ENCODE measurements around the gene ZNF219. TPM values are rescaled to one million over a fixed set of nuclear protein-coding genes. Genes with fewer than 3 reads are reported as not detected.

Gene ZNF219
- total RNA-seq, 1 experiment from 2014 or later: 3.8 TPM

DNA sequence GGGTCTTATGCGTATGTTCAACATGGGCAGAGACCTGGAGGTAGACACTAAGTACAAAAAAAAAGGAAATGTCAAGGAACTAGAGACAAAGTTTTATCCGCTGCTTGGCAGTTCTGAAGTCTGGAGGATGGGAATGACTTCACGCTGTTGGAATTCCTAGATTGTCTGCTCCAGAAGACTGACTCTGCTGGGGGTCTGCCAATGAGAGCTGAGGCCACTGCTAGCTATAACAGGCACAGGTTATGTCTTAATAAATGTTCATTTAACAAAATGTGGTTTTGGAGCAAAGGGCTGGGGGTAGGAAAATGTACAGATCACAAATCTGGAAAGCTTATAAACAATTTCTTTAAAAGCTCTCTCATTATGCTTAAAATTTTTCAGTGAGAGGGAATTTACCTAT lies 35.0 kb downstream of the ZNF219 start:
- H3K9me3 ChIP-seq (ENCODE audit: low read length): no peaks in the 10 kb centered on the region
- H3K9ac ChIP-seq (ENCODE audit: low read length): no peak overlapping the region
- H3K27ac ChIP-seq (ENCODE audit: low read length): no peak overlapping the region
- H3K4me1 ChIP-seq (ENCODE audit: low read length): no peaks in the 10 kb centered on the region
- DNase-seq: no peak
- H3K27me3 ChIP-seq (ENCODE audit: low read length): no peaks in the 10 kb centered on the region
- no peaks in the 10 kb centered on the region for H3K9me2 ChIP-seq (replicated peaks; ENCODE audit: insufficient read depth, low read length)
- no peaks in the 10 kb centered on the region for H3K36me3 ChIP-seq (ENCODE audit: insufficient read depth, low read length)
- no peak overlapping the region for H3K4me3 ChIP-seq (ENCODE audit: low read length)
- no peaks in the 10 kb centered on the region for H4K20me1 ChIP-seq (ENCODE audit: insufficient read depth, low read depth, low read length)
- no peaks in the 10 kb centered on the region for H3K79me2 ChIP-seq (ENCODE audit: low read length)
- no peak overlapping the region for H3K4me2 ChIP-seq (ENCODE audit: low read depth, low read length, poor library complexity, severe bottlenecking)
- H2AFZ ChIP-seq (ENCODE audit: low read length): no peak overlapping the region

GRCh38 chr14:21061347-21061668 lies 37.1 kb downstream of the ZNF219 start:
- Histone ChIP-seq H3K9me3 (ENCODE audit: low read length) (no peaks in the 10 kb centered on the region), H3K27ac (ENCODE audit: low read length) (no peak overlapping the region), H3K4me1 (ENCODE audit: low read length) (no peaks in the 10 kb centered on the region), H3K4me2 (ENCODE audit: low read depth, low read length, poor library complexity, severe bottlenecking) (no peak overlapping the region), H3K4me3 (ENCODE audit: low read length) (no peak overlapping the region), H3K9me2 (replicated peaks; ENCODE audit: insufficient read depth, low read length) (no peaks in the 10 kb centered on the region), H3K36me3 (ENCODE audit: insufficient read depth, low read length) (no peaks in the 10 kb centered on the region), H3K79me2 (ENCODE audit: low read length) (no peaks in the 10 kb centered on the region), H2AFZ (ENCODE audit: low read length) (no peak overlapping the region), H4K20me1 (ENCODE audit: insufficient read depth, low read depth, low read length) (no peaks in the 10 kb centered on the region), H3K9ac (ENCODE audit: low read length) (no peak overlapping the region), H3K27me3 (ENCODE audit: low read length) (no peaks in the 10 kb centered on the region)
- no peak for DNase-seq

DNA sequence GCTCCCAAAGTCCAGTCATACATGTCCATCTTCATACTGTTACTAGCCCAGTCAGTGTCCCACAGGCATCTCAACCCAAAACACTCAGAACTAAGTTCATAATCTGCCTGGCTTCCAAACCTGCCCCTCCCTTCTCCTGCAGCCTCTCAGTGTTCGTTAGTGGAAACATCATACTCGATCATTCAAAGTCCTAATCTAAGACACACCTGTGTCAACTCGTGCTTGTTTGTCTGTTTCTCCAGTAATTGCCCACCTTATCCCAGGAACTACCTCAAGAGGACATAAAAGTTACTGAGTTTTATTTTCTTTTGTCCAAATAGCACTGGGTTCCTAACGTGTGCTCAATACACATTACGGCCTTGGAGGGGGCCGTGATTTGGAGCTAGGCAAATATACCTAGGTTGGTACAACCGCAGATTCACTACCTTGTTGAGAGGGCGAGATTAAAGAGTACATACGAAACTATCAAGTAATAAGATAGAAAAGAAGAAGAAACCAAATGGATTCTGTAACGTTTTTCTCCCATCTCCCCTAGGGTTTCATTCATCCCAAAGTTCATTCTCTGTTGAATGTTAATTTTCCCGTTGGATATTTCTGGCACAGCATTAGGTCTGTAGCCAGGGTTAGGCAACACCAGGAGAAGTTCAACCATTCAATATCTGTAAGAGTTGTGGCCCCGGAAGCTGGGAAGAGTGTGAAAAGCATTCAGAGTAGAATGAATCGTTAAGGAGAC lies 37.7 kb downstream of the ZNF219 start:
- no peak overlapping the region for H3K27ac ChIP-seq (ENCODE audit: low read length)
- DNase-seq: no peak
- H3K4me3 ChIP-seq (ENCODE audit: low read length): no peak overlapping the region
- no peaks in the 10 kb centered on the region for H3K36me3 ChIP-seq (ENCODE audit: insufficient read depth, low read length)
- no peak overlapping the region for H3K9ac ChIP-seq (ENCODE audit: low read length)
- H3K9me3 ChIP-seq (ENCODE audit: low read length): no peaks in the 10 kb centered on the region
- H3K4me2 ChIP-seq (ENCODE audit: low read depth, low read length, poor library complexity, severe bottlenecking): no peak overlapping the region
- H3K27me3 ChIP-seq (ENCODE audit: low read length): no peaks in the 10 kb centered on the region
- no peaks in the 10 kb centered on the region for H3K79me2 ChIP-seq (ENCODE audit: low read length)
- no peaks in the 10 kb centered on the region for H3K9me2 ChIP-seq (replicated peaks; ENCODE audit: insufficient read depth, low read length)
- no peaks in the 10 kb centered on the region for H4K20me1 ChIP-seq (ENCODE audit: insufficient read depth, low read depth, low read length)
- H2AFZ ChIP-seq (ENCODE audit: low read length): no peak overlapping the region
- no peaks in the 10 kb centered on the region for H3K4me1 ChIP-seq (ENCODE audit: low read length)

- no peaks in the 10 kb centered on the region for H3K79me2 ChIP-seq (ENCODE audit: low read length)
- no peak overlapping the region for H2AFZ ChIP-seq (ENCODE audit: low read length)
- no peak overlapping the region for H3K9ac ChIP-seq (ENCODE audit: low read length)
- no peak for DNase-seq
- H3K4me1 ChIP-seq (ENCODE audit: low read length): no peaks in the 10 kb centered on the region
- H3K9me2 ChIP-seq (replicated peaks; ENCODE audit: insufficient read depth, low read length): no peaks in the 10 kb centered on the region
- H4K20me1 ChIP-seq (ENCODE audit: insufficient read depth, low read depth, low read length): no peaks in the 10 kb centered on the region
- no peak overlapping the region for H3K4me2 ChIP-seq (ENCODE audit: low read depth, low read length, poor library complexity, severe bottlenecking)
- no peaks in the 10 kb centered on the region for H3K36me3 ChIP-seq (ENCODE audit: insufficient read depth, low read length)
- no peak overlapping the region for H3K4me3 ChIP-seq (ENCODE audit: low read length)
- H3K27ac ChIP-seq (ENCODE audit: low read length): no peak overlapping the region
- H3K27me3 ChIP-seq (ENCODE audit: low read length): no peaks in the 10 kb centered on the region
- no peaks in the 10 kb centered on the region for H3K9me3 ChIP-seq (ENCODE audit: low read length)
These were observed 38.4 kb downstream of the ZNF219 start for GRCh38 chr14:21059842-21060613.

DNA sequence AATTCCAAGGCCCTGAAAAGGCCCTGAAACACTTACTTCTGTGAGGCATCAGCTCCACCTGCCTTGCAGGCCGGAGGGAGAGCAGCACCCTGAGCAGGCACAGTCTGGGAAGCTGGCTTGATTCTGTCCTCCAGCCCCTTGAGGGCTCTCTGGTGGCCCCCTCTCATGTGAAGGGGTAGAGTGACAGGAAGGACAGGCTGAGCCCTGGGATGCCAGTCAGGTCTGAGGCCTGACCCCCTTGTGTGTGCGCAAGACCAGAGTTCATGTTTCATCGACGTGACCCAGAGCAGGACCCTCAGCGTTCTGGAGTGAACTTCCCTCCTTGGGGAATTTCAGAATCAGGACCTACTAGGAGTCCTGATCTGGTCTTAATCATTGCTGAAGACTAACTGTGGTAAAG lies 39.6 kb downstream of the ZNF219 start:
- no peaks in the 10 kb centered on the region for H4K20me1 ChIP-seq (ENCODE audit: insufficient read depth, low read depth, low read length)
- no peak for DNase-seq
- no peaks in the 10 kb centered on the region for H3K36me3 ChIP-seq (ENCODE audit: insufficient read depth, low read length)
- no peak overlapping the region for H3K4me3 ChIP-seq (ENCODE audit: low read length)
- H3K4me2 ChIP-seq (ENCODE audit: low read depth, low read length, poor library complexity, severe bottlenecking): no peak overlapping the region
- no peak overlapping the region for H3K27ac ChIP-seq (ENCODE audit: low read length)
- no peaks in the 10 kb centered on the region for H3K9me2 ChIP-seq (replicated peaks; ENCODE audit: insufficient read depth, low read length)
- H3K79me2 ChIP-seq (ENCODE audit: low read length): no peaks in the 10 kb centered on the region
- no peaks in the 10 kb centered on the region for H3K27me3 ChIP-seq (ENCODE audit: low read length)
- no peak overlapping the region for H3K9ac ChIP-seq (ENCODE audit: low read length)
- H2AFZ ChIP-seq (ENCODE audit: low read length): no peak overlapping the region
- no peaks in the 10 kb centered on the region for H3K4me1 ChIP-seq (ENCODE audit: low read length)
- H3K9me3 ChIP-seq (ENCODE audit: low read length): no peaks in the 10 kb centered on the region

DNA sequence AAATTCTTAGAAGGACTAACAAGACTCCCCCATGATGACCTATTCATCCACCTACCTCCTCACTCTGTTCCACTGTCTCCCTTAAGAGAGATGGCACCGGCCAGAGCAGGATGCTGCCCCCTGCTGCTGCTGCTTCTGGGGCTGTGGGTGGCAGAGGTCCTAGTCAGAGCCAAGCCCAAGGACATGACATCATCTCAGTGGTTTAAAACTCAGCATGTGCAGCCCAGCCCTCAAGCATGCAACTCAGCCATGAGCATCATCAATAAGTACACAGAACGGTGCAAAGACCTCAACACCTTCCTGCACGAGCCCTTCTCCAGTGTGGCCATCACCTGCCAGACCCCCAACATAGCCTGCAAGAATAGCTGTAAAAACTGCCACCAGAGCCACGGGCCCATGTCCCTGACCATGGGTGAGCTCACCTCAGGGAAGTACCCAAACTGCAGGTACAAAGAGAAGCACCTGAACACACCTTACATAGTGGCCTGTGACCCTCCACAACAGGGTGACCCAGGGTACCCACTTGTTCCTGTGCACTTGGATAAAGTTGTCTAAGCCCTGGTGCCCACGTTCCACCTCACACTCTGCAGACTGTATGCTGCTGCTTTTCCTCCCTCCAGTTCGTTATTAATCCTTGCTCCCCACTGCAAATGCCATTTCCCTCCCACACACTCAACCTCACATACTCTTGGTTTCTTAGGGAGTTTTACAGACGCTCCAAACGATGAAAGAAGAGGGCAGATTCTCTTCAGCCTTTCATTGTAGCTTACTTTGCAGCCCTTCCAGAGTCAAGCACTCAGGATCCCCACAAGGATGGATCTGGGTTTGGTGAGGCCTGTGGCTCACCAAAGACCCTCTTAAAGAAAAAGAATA lies 40.4 kb downstream of the ZNF219 start, which contains the start of gene RNASE8:
Gene RNASE8 (plus strand): TSS at position 20 of the 873 bp plus-strand sequence. CDS start 71 bp downstream, at position 91.
- Histone ChIP-seq H3K4me3 (ENCODE audit: low read length) (no peak within 1 kb of the TSS), H3K36me3 (ENCODE audit: insufficient read depth, low read length) (no peaks in the 10 kb centered on the region), H3K27me3 (ENCODE audit: low read length) (no peaks in the 10 kb centered on the region), H3K4me2 (ENCODE audit: low read depth, low read length, poor library complexity, severe bottlenecking) (no peak within 1 kb of the TSS), H3K9ac (ENCODE audit: low read length) (no peak within 1 kb of the TSS), H3K79me2 (ENCODE audit: low read length) (no peaks in the 10 kb centered on the region), H4K20me1 (ENCODE audit: insufficient read depth, low read depth, low read length) (no peaks in the 10 kb centered on the region), H2AFZ (ENCODE audit: low read length) (no peak within 1 kb of the TSS), H3K9me2 (replicated peaks; ENCODE audit: insufficient read depth, low read length) (no peaks in the 10 kb centered on the region), H3K4me1 (ENCODE audit: low read length) (no peaks in the 10 kb centered on the region), H3K27ac (ENCODE audit: low read length) (no peak within 1 kb of the TSS), H3K9me3 (ENCODE audit: low read length) (no peaks in the 10 kb centered on the region)
- DNase-seq: no peak

GRCh38 chr14:21056520-21057163 lies 41.8 kb downstream of the ZNF219 start:
- no peaks in the 10 kb centered on the region for H3K36me3 ChIP-seq (ENCODE audit: insufficient read depth, low read length)
- no peak for DNase-seq
- no peaks in the 10 kb centered on the region for H3K9me3 ChIP-seq (ENCODE audit: low read length)
- H3K79me2 ChIP-seq (ENCODE audit: low read length): no peaks in the 10 kb centered on the region
- no peaks in the 10 kb centered on the region for H3K9me2 ChIP-seq (replicated peaks; ENCODE audit: insufficient read depth, low read length)
- H4K20me1 ChIP-seq (ENCODE audit: insufficient read depth, low read depth, low read length): no peaks in the 10 kb centered on the region
- no peak overlapping the region for H3K4me3 ChIP-seq (ENCODE audit: low read length)
- H3K9ac ChIP-seq (ENCODE audit: low read length): no peak overlapping the region
- H3K27me3 ChIP-seq (ENCODE audit: low read length): no peaks in the 10 kb centered on the region
- no peaks in the 10 kb centered on the region for H3K4me1 ChIP-seq (ENCODE audit: low read length)
- H3K4me2 ChIP-seq (ENCODE audit: low read depth, low read length, poor library complexity, severe bottlenecking): no peak overlapping the region
- H3K27ac ChIP-seq (ENCODE audit: low read length): no peak overlapping the region
- no peak overlapping the region for H2AFZ ChIP-seq (ENCODE audit: low read length)

Measured in Karpas-422 (cell line).